ENCODE data around the gene SLC25A29.

Gene SLC25A29

GRCh38 chr14:100250732-100251465 is 55.3 kb downstream of the SLC25A29 start:
- TF ChIP-seq ZBTB7A (IDR thresholded peaks at IDR 0.05; ENCODE audit: low read depth) (no peak), TAF1 (IDR thresholded peaks at IDR 0.05; ENCODE audit: low read depth) (no peak), EP300 (IDR thresholded peaks at IDR 0.05; ENCODE audit: borderline replicate concordance) (no peak), MAX (IDR thresholded peaks at IDR 0.05) (no peak), RAD21 (IDR thresholded peaks at IDR 0.05; ENCODE audit: low read depth) (no peak), TCF12 (IDR thresholded peaks at IDR 0.05; ENCODE audit: low read depth) (no peak), NFIC (IDR thresholded peaks at IDR 0.05) (no peak), CEBPB (IDR thresholded peaks at IDR 0.05) (no peak), EGR1 (IDR thresholded peaks at IDR 0.05) (no peak), USF1 (IDR thresholded peaks at IDR 0.05) (no peak), TEAD4 (IDR thresholded peaks at IDR 0.05) (no peak)

GRCh38 chr14:100246809-100247428 is 59.3 kb downstream of the SLC25A29 start:
- TF ChIP-seq CEBPB (IDR thresholded peaks at IDR 0.05) (no peak), YY1 (IDR thresholded peaks at IDR 0.05; ENCODE audit: low read depth) (no peak), NFIC (IDR thresholded peaks at IDR 0.05) (no peak), TEAD4 (IDR thresholded peaks at IDR 0.05) (no peak), RAD21 (IDR thresholded peaks at IDR 0.05; ENCODE audit: low read depth) (peak; percentile 23), TCF12 (IDR thresholded peaks at IDR 0.05; ENCODE audit: low read depth) (no peak), ZBTB7A (IDR thresholded peaks at IDR 0.05; ENCODE audit: low read depth) (no peak)

- TF ChIP-seq TEAD4 (IDR thresholded peaks at IDR 0.05) (no peak), TCF12 (IDR thresholded peaks at IDR 0.05; ENCODE audit: low read depth) (no peak), USF1 (IDR thresholded peaks at IDR 0.05) (no peak), EP300 (IDR thresholded peaks at IDR 0.05; ENCODE audit: borderline replicate concordance) (no peak), CREB1 (IDR thresholded peaks at IDR 0.05; ENCODE audit: low read depth) (no peak), ZBTB7A (IDR thresholded peaks at IDR 0.05; ENCODE audit: low read depth) (no peak), YY1 (IDR thresholded peaks at IDR 0.05; ENCODE audit: low read depth) (no peak), EGR1 (IDR thresholded peaks at IDR 0.05) (no peak), NFIC (IDR thresholded peaks at IDR 0.05) (no peak), RAD21 (IDR thresholded peaks at IDR 0.05; ENCODE audit: low read depth) (no peak), CEBPB (IDR thresholded peaks at IDR 0.05) (no peak), MAX (IDR thresholded peaks at IDR 0.05) (no peak), FOXM1 (IDR thresholded peaks at IDR 0.05; ENCODE audit: borderline replicate concordance, low read depth) (no peak)
These were observed 63.2 kb downstream of the SLC25A29 start for GRCh38 chr14:100243020-100243419.

GRCh38 chr14:100241279-100241678 is 65.0 kb downstream of the SLC25A29 start:
- TF ChIP-seq NFIC (IDR thresholded peaks at IDR 0.05) (no peak), USF1 (IDR thresholded peaks at IDR 0.05) (no peak), REST (IDR thresholded peaks at IDR 0.05; ENCODE audit: low read depth) (no peak), MAX (IDR thresholded peaks at IDR 0.05) (no peak), CREB1 (IDR thresholded peaks at IDR 0.05; ENCODE audit: low read depth) (no peak), EGR1 (IDR thresholded peaks at IDR 0.05) (no peak), RAD21 (IDR thresholded peaks at IDR 0.05; ENCODE audit: low read depth) (no peak), EP300 (IDR thresholded peaks at IDR 0.05; ENCODE audit: borderline replicate concordance) (no peak), TCF12 (IDR thresholded peaks at IDR 0.05; ENCODE audit: low read depth) (no peak), TAF1 (IDR thresholded peaks at IDR 0.05; ENCODE audit: low read depth) (no peak), ZBTB7A (IDR thresholded peaks at IDR 0.05; ENCODE audit: low read depth) (no peak), TEAD4 (IDR thresholded peaks at IDR 0.05) (no peak), FOXM1 (IDR thresholded peaks at IDR 0.05; ENCODE audit: borderline replicate concordance, low read depth) (no peak), CEBPB (IDR thresholded peaks at IDR 0.05) (no peak), YY1 (IDR thresholded peaks at IDR 0.05; ENCODE audit: low read depth) (no peak)

All from Ishikawa (cell line).